Ovary (tissue), 9 donors: ENCODE measurements around the gene B3GALT4. TPM values are rescaled to one million over a fixed set of nuclear protein-coding genes. Genes with fewer than 3 reads are reported as not detected.

Experiments
- DNase-seq, 5 donors: peaks; one replicate each; pipeline ENCODE4 v3.0.0-alpha.2; 2019 to 2020
- H3K27ac ChIP-seq, 2 donors: fragments of 200-600 bp; one replicate each; pipeline versions ENCODE4 v1.5.1 to v1.8.0; 2019 to 2022
- H3K27me3 ChIP-seq: fragments of 200-600 bp; one replicate; pipeline ENCODE4 v1.8.0; 2022
- H3K36me3 ChIP-seq: fragments of 200-600 bp; sonication (generic); one replicate; pipeline ENCODE4 v1.5.1; 2019
- H3K4me1 ChIP-seq: one replicate; pipeline ENCODE4 v1.8.1; 2013; ENCODE audit warnings: mild to moderate bottlenecking, moderate library complexity; ENCODE audit not compliant: insufficient read depth
- H3K4me3 ChIP-seq: fragments of 200-600 bp; sonication (generic); one replicate; pipeline ENCODE4 v1.5.1; 2017
- H3K9me3 ChIP-seq, 2 donors: fragments of 200-600 bp in 1 of 2; sonication (generic) in 1 of 2; one replicate each; pipeline versions ENCODE4 v1.5.1 to v1.8.1; 2013 to 2019; ENCODE audit warnings: mild to moderate bottlenecking in 1 of 2, moderate library complexity in 1 of 2
- EP300 ChIP-seq: sonication (generic); formaldehyde crosslinking; IDR thresholded peaks from one replicate; pipeline ENCODE4 v1.6.1; 2017; ENCODE audit warnings: antibody characterized with exemption
- POLR2A ChIP-seq: fragments of 450-650 bp; IDR thresholded peaks from one replicate; pipeline ENCODE4 v1.6.1; 2017; ENCODE audit warnings: antibody characterized with exemption, mild to moderate bottlenecking, moderate library complexity
- WGBS, 3 donors: extraction: QIAGEN DNeasy Blood & Tissue Kit in 1 of 3; methylation state at CpG; one replicate each; pipeline versions ENCODE4 v1.1.5 to v1.1.7; 2013 to 2017; 5-methylcytosine and 5-hydroxymethylcytosine counted together
- intact Hi-C, 4 donors: fragments of 100-400 bp; cut with DNase I; formaldehyde crosslinking; loops; one replicate each; pipeline versions ENCODE4 v1.11.0 to v1.15.1; 2022 to 2023
- polyA plus RNA-seq, 2 donors: library from polyadenylated mRNA; stranded (reverse); fragments of 200-250 nt in 1 of 2; fragments of 350-450 nt in 1 of 2; fragmentation: Illumina TruSeq in 1 of 2; extraction: RNeasy Lipid Tissue Mini Kit (QIAGEN cat#74804) in 1 of 2; gene quantifications; one replicate each; pipeline ENCODE4 v1.2.3, GENCODE V29; 2013 to 2014
- total RNA-seq, 7 donors: library from RNA; depleted of rRNA in 2 of 7; stranded (reverse); fragments of >200 nt in 2 of 7; fragmentation: NEBNext Ultra II Directional in 3 of 7; extraction: Animal tissue kit (Norgen Biotek cat#: 25700) in 3 of 7; gene quantifications; one replicate each; pipeline versions ENCODE4 v1.1.0 to v1.2.4, GENCODE V29; 2016 to 2023
- TF ChIP-seq, protein P1 (sequence below), 3 donors: fragments of 450-650 bp in 2 of 3; fragments of 200-600 bp in 1 of 3; IDR thresholded peaks; one replicate each; pipeline versions ENCODE4 v1.5.1 to v1.8.0; 2016 to 2022; ENCODE audit warnings: antibody characterized with exemption in 3 of 3, mild to moderate bottlenecking in 1 of 3
- donor health status: DM: no; HTN: no; CAD: no; lungs with moderate emphysema.
- donor health status: DM: no; HTN: no; CAD: no.
- donor health status: Bipolar disorder and iron deficiency.
- donor health status: DM: yes; HTN: yes; CAD: no.
- donor health status: DM: no; HTN: no; CAD: no.
- donor health status: DM: yes; HTN: yes; CAD: no.

Gene B3GALT4
- total and polyA plus RNA-seq, 9 donors: 2.7 to 10.6 (median 6.9) TPM

DNA sequence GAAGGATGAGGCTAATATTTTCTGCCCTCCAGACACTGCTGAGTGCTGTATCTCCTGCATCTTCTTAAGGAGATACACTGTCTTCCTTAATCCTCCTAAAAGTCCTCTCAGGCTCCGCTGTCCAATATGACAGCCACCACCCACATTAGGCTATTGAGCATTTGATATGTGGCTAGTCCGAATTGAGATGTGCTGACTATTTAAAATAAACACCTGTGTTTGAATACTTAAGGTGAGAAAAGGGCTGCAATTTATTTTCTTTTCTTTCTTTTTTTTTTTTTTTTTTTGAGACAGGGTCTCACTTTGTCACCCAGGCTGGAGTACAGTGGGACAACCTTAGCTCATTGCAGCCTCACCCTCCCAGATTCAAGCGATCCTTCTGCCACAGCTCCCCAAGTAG is 25.0 kb downstream of the B3GALT4 start:
- no peaks in the 10 kb centered on the region for H3K9me3 ChIP-seq
- H3K27me3 ChIP-seq: no peaks in the 10 kb centered on the region
- no peaks in the 10 kb centered on the region for H3K36me3 ChIP-seq
- 81 to 93% (median 87%) methylated on average over 3 of the region's 3 CpGs for WGBS, 3 donors
- intact Hi-C loops: loop anchor here in 1 of 4 donors (5.0 kb wide), 1 partner anchor 115 kb away; the partner anchor contains the start of gene CUTA
- H3K4me1 ChIP-seq: peaks cover 9% of the 10 kb centered on the region
- TF ChIP-seq POLR2A: no peak
- no peak for TF ChIP-seq EP300
- TF ChIP-seq, protein P1, sequence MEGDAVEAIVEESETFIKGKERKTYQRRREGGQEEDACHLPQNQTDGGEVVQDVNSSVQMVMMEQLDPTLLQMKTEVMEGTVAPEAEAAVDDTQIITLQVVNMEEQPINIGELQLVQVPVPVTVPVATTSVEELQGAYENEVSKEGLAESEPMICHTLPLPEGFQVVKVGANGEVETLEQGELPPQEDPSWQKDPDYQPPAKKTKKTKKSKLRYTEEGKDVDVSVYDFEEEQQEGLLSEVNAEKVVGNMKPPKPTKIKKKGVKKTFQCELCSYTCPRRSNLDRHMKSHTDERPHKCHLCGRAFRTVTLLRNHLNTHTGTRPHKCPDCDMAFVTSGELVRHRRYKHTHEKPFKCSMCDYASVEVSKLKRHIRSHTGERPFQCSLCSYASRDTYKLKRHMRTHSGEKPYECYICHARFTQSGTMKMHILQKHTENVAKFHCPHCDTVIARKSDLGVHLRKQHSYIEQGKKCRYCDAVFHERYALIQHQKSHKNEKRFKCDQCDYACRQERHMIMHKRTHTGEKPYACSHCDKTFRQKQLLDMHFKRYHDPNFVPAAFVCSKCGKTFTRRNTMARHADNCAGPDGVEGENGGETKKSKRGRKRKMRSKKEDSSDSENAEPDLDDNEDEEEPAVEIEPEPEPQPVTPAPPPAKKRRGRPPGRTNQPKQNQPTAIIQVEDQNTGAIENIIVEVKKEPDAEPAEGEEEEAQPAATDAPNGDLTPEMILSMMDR (IDR thresholded peaks at IDR 0.05): no peak
- no peak overlapping the region for H3K4me3 ChIP-seq
- H3K27ac ChIP-seq: no peak overlapping the region
- DNase-seq: no peak

DNA sequence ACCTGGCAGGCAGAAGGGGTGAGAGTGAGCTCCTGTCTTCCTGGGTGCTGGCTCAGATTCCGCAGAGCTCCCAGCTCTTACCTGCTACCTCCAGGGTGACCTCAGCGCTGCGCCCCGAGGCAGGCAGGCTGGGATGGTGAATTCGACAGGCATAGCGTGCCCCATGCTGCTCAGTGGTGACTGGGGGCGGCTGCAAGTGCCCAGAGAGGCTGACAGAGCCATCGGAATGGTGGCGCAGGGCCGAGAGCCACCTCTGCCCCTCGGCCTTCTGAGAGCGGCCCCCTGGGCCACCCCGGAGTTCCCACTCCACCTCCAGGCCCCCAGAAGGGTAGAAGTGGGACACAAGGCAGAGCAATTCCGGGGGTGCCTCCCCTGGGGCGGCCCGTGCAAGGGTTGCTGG is 27.3 kb downstream of the B3GALT4 start:
- DNase-seq: no peak
- TF ChIP-seq, protein P1 (IDR thresholded peaks at IDR 0.05): no peak
- TF ChIP-seq POLR2A (no peak), EP300 (no peak)
- Histone ChIP-seq H3K36me3 (no peaks in the 10 kb centered on the region), H3K4me1 (peaks cover 3% of the 10 kb centered on the region), H3K27ac (no peak overlapping the region), H3K4me3 (no peak overlapping the region), H3K9me3 (no peaks in the 10 kb centered on the region), H3K27me3 (no peaks in the 10 kb centered on the region)
- intact Hi-C loops: loop anchor here in 1 of 4 donors (5.0 kb wide), 1 partner anchor 113 kb away; the partner anchor contains the start of gene CUTA
- WGBS, 3 donors: 85 to 86% (median 85%) methylated on average over 16 of the region's 16 CpGs

- Histone ChIP-seq H3K4me1 (peaks cover 1% of the 10 kb centered on the region), H3K9me3 (no peaks in the 10 kb centered on the region), H3K27ac (no peak overlapping the region), H3K4me3 (no peak overlapping the region), H3K36me3 (no peaks in the 10 kb centered on the region), H3K27me3 (no peaks in the 10 kb centered on the region)
- TF ChIP-seq, protein P1 (IDR thresholded peaks at IDR 0.05): no peak
- TF ChIP-seq EP300 (no peak), POLR2A (no peak)
- no peak for DNase-seq
- intact Hi-C loops: no loop called here
- 79 to 86% (median 85%) methylated on average over 8 of the region's 8 CpGs for WGBS, 3 donors
Measured at GRCh38 chr6:33305052-33305451, 28.1 kb downstream of the B3GALT4 start.

GRCh38 chr6:33306356-33306755 is 29.4 kb downstream of the B3GALT4 start:
- H3K36me3 ChIP-seq: no peaks in the 10 kb centered on the region
- 76 to 84% (median 78%) methylated on average over 4 of the region's 4 CpGs for WGBS, 3 donors

More at GRCh38 chr6:33306356-33306755, 29.4 kb downstream of the B3GALT4 start:
- Histone ChIP-seq H3K27ac (no peak overlapping the region), H3K4me3 (no peak overlapping the region), H3K4me1 (no peaks in the 10 kb centered on the region), H3K9me3 (no peaks in the 10 kb centered on the region), H3K27me3 (no peaks in the 10 kb centered on the region)
- no peak for TF ChIP-seq POLR2A
- TF ChIP-seq, protein P1 (IDR thresholded peaks at IDR 0.05): no peak
- TF ChIP-seq EP300: no peak
- intact Hi-C loops: no loop called here
- no peak for DNase-seq
